GM08714 (cell line): ENCODE data around the gene EPSTI1.
"Not testable (repeated sequence)": the region's sequence is repeated elsewhere in the genome, so short reads cannot be mapped to it uniquely, and the experiment has no call there.

Experiments used
- H3K4me3 ChIP-seq: fragments of 200-500 bp; sonication (Bioruptor generic); 2 replicates; pipeline ENCODE4 v1.5.1; 2014; ENCODE audit warnings: mild to moderate bottlenecking, low read length, inconsistent platforms
- ZNF274 ChIP-seq: IDR thresholded peaks from 2 replicates; pipeline ENCODE4 v1.6.1; 2012; ENCODE audit warnings: mild to moderate bottlenecking, low read depth, low read length

EPSTI1 gene, protein sequence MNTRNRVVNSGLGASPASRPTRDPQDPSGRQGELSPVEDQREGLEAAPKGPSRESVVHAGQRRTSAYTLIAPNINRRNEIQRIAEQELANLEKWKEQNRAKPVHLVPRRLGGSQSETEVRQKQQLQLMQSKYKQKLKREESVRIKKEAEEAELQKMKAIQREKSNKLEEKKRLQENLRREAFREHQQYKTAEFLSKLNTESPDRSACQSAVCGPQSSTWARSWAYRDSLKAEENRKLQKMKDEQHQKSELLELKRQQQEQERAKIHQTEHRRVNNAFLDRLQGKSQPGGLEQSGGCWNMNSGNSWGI

DNA sequence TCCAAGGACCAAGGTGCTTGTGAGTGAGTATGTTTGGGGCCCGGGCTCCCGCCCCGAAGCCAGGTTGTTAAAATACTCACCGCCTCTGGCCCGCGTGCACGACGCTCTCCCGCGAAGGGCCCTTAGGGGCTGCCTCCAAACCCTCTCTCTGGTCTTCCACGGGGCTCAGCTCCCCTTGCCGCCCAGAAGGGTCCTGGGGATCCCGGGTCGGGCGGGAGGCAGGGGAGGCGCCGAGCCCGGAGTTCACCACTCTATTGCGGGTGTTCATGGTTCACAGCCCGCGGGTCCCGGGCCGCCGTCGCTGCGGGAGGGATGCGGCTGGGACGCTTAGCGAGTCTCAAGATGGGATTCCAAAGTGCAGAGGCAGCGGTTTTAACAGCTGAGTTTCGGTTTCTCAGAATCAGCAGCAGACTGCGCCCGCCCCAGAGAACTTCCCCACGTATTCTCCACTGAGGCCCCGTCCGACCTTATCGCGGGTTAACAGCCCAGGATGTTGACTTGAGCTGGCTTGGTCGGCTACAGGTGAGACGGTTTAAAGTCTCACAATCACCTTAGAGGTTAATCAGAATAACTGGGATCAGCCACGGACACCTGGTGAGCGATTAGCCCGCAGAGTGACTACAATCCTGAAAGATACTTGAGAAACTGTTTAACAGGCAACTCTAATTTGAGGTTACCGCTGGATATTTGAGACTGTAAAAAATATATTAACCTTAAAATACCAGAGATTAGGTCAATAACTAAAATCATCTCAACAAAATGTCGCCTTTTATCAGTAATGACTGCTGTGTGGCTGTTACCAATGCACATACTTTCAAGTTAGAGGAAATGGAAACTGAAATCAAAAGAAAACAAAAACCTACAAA, at the start of gene EPSTI1:
Gene EPSTI1 (minus strand): TSS at position 344 of the 866 bp plus-strand sequence. CDS start 76 bp downstream, at position 268.
- no peak for TF ChIP-seq ZNF274
- peak within 1 kb of the TSS; percentile 73 for H3K4me3 ChIP-seq

DNA sequence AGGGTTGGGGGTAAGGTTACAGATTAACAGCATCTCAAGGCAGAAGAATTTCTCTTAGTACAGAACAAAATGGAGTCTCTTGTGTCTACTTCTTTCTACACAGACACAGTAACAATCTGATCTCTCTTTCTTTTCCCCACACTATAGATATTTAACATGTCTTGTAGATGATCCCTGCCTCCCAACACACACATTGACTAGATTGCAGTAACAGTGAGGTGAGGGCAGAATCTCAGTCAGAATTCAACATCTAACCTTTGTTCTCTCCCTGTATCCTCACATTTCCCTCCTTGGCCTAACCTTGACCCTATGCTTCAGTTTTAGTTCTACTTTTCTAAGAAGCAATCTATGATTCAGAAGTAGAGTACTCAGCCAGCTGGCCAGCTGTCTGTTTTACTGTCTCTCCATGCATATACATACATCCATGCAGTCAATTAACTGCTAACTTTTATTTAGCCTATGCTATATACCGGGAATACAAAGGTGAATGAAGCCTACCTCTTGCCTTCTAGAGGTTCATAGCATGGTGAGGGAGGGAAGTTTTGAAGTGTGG, 49.4 kb upstream of the EPSTI1 start:
- TF ChIP-seq ZNF274: no peak
- H3K4me3 ChIP-seq: no peak overlapping the region

DNA sequence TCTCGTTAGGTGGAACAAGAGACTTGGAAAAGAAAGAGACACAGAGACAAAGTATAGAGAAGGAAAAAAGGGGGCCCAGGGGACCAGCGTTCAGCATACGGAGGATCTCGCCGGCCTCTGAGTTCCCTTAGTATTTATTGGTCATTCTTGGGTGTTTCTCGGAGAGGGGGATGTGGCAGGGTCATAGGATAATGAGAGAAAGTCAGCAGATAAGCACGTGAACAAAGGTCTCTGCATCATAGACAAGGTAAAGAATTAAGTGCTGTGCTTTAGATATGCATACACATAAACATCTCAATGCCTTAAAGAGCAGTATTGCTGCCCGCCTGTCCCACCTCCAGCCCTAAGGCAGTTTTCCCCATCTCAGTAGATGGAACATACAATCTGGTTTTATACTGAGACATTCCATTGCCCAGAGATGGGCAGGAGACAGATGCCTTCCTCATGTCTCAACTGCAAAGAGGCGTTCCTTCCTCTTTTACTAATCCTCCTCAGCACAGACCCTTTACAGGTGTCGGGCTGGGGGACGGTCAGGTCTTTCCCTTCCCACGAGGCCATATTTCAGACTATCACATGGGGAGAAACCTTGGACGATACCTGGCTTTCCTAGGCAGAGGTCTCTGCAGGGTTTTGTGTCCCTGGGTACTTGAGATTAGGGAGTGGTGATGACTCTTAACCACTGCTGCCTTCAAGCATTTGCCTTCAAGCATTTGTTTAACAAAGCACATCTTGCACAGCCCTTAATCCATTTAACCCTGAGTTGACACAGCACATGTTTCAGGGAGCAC, 48.7 kb upstream of the EPSTI1 start:
- H3K4me3 ChIP-seq: not testable (repeated sequence)

DNA sequence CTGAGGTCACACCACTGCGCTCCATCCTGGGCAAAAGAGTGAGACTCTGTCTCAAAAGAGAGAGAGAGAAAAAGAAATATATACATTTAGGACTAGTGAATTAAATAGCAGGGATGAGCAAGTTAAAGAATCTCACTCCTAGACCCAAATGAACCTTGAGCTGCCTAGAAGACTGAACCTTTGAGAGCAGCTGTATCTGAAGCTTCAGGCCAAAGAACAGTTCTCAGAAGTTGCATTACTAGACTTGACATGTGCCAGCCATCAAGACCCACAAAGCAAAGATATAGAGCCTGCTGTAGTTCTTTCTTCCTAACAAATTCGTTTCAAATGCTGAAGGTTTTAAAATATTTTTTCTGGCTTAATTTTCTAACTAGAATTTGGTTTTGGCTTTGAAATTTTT, 47.9 kb upstream of the EPSTI1 start:
- H3K4me3 ChIP-seq: no peak overlapping the region
- TF ChIP-seq ZNF274: no peak

DNA sequence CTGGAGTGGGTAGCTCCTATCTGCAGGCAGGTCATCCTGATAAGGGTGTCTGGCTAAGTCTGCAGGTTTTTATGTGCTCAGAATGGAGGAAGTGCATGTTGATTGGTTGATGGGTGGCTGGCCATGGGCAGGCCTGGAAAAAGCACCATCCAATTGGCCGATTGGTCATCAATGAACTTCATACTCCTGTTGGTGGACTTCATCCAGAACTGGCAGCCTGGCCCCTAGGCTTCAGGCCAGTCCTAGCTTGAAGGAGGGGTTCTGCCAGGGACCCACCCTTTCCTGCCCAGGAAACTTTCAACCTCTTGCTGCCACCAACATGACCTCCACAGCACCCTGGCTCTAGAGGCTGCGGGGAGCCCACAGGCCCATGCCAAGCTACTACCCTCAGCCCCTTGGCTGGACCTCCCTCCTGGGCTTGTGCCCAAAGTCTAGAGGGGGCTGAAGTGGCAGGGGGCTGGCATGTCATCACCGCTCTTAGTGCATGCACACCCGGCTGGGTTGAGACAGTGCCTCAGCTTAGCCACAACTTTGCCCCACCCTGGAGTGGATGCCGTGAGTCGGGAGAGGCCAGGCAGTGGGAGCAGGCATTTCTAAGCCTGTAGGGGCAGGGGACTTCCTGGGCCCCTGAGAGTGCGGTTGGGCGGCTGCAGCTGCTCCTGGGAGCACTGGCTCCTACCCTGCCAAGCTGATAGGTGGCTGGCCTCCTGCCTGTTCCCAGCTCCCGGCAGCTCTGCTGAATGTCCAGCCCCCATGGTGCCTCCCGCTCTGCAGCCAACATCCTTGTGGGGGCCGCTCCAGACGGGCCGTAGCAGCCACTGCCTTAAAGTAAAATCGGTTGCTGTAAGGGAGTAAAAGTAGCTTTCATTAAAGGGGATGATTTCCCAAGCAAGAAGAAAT, 44.6 kb upstream of the EPSTI1 start:
- no peak for TF ChIP-seq ZNF274
- no peak overlapping the region for H3K4me3 ChIP-seq

DNA sequence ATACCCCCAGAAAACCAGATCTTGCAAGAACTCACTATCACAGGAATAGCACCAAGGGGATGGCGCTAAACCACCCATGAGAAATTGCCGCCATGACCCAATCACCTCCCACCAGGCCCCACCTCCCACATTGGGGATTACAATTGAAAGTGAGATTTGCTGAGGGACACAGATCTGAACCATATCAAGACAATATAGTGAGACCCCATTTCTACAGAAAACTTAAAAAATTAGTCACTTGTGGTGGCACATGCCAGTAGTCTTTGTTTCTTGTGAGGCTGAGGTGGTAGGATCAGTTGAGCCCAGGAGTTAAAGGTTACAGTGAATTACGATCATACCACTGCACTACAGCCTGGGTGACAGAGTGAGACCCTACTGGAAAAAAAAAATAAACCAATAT, 41.0 kb upstream of the EPSTI1 start:
- TF ChIP-seq ZNF274: no peak
- no peak overlapping the region for H3K4me3 ChIP-seq

DNA sequence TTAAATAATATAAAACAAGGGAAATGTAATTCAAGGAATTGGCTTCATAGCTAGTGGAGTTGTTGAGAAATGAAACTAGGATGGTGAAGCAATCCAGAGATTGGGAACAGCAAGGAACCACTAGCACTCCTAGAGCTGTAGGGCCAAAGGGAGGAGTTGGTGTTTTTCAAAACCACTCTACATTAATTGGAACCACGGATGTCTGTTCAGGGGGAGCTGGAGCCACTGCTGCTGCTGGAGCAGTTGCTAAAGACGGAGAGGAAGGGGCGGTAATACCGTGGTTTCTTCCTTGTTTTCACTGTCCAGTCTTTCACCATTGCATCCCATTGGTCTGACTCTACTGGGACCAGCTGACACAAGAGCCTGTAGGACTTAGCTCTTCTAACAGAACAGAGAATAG, 39.8 kb upstream of the EPSTI1 start:
- no peak overlapping the region for H3K4me3 ChIP-seq
- no peak for TF ChIP-seq ZNF274

DNA sequence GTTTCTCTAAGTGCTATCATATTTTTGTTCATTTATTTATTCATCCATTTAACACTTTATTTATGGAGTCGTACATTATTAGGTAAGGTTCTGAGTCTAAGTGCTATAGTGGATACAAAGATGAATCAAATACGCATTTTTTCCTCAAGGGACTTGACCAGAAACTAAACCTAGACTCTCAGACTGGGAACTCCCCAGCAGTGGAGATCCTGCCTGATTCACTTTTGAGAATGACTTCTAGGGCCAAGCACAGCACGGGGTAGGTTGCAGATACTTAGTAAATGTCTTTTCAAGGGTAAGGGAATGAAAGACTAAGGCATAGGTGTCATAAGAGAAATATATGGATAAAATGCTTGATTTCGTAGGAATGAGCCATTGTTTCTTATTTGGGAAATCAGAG, 38.5 kb upstream of the EPSTI1 start:
- H3K4me3 ChIP-seq: no peak overlapping the region
- no peak for TF ChIP-seq ZNF274

DNA sequence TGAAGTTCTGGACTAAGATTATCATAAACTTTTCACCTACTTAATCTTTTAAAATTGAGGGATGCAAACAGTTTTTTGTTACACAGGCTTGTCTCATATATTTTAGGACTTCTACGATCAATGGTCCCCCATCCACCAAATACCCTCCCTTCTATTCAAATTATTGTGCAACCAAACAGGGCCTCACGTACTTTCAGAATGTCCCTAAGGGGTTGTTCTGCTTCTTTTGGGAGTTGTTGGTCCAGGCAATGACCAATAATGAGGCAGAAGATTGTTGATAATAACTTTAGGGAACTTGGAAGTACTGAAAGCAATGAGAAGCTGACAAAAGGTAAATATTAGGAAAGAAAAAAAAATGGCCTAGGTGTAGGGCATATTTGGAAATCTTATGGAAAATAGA, 34.2 kb upstream of the EPSTI1 start:
- no peak overlapping the region for H3K4me3 ChIP-seq

DNA sequence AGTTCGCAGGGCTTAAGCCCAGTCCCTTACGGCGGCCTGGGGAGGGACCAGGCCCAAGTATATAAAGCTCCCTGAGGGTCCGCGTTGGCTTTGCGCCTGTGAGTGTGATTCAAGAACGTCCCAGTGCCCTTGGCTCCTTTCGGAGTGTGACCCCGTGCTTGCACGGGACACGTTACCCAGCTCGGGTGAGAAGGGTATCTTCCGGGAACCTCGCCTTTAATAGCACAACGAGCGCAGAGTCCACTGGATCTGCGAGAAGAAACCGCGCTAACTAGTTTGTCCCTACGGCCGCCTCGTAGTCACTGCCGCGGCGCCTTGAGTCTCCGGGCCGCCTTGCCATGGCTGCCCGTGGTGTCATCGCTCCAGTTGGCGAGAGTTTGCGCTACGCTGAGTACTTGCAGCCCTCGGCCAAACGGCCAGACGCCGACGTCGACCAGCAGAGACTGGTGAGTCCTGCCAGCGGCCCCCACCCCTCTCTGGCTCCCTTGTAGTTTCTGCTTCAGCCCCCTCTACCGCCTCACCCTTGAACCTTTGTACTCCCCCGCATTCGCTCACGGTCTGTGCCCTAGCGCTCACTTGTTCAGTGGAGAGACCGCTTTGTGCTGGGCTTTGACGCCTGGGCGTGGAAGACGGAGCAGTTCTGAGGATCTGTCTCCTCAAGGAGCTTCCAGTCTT, 31.4 kb upstream of the EPSTI1 start, which contains the start of gene DNAJC15:
Gene DNAJC15 (plus strand): TSS at position 298 of the 675 bp plus-strand sequence. CDS start 41 bp downstream, at position 339.
- TF ChIP-seq ZNF274: no peak
- peak within 1 kb of the TSS; percentile 69 for H3K4me3 ChIP-seq

More for the DNA sequence above, 34.2 kb upstream of the EPSTI1 start:
- no peak for TF ChIP-seq ZNF274

DNA sequence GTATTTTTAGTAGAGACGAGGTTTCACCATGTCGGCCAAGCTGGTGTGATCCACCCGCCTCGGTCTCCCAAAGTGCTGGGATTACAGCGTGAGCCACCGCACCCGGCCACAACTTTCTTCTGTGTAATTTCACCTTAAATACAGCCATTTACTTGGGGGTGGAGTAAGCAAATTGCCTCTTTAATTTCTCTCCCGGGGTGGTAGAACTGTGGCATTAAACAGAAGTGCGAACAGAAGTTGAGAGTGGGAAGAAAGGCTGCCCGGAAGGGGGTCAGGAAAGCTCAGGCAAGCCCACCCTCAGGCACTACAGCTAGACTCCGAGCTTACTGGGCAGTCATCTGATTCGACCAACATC, 30.9 kb upstream of the EPSTI1 start:
- no peak for TF ChIP-seq ZNF274

DNA sequence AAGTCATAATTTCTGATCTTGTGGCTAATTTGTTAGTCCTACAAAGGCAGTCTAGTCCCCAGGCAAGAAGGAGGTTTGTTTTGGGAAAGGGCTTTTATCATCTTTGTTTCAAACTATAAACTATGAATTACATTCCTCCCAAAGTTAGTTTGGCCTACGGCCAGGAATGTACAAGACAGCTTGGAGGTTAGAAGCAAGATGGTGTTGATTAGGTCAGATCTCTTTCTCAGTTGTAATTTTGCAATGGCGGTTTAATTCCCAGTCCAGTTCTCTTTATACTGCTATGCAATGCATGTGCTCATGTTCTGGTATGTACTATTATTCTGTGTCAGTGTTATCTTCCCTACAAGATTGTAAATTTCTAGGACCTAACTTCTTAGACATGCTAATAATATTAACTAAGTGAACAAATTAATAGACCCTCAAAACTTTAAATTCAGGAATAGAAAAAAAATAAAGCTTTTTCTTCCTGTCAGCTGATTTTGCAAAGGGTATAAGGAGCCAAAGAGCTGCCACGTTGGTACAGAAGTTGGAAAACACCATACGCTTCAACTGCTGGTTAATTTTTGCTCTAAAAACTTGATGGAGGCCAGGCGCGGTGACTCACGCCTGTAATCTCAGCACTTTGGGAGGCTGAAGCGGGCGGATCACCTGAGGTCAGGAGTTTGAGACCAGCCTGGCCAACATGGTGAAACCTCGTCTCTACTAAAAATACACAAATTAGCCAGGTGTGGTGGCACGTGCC, 30.1 kb upstream of the EPSTI1 start:
- TF ChIP-seq ZNF274: no peak
- H3K4me3 ChIP-seq: no peak overlapping the region

More for the DNA sequence above, 30.9 kb upstream of the EPSTI1 start:
- H3K4me3 ChIP-seq: peak overlapping the region; percentile 69; the same call in 1 of the 2 replicates
